HepG2 (cell line): Measurements from ENCODE around the gene PHF10. TPM values are rescaled to one million over a fixed set of nuclear protein-coding genes. Genes with fewer than 3 reads are reported as not detected.

ENCODE experiments used
- CENPX ChIP-seq: sonication (generic); formaldehyde crosslinking; IDR thresholded peaks from 2 replicates; pipeline ENCODE4 v1.9.0; 2021; ENCODE audit warnings: mild to moderate bottlenecking, missing genetic modification reagents, moderate library complexity
- CSRNP2 ChIP-seq: sonication (generic); formaldehyde crosslinking; conservative IDR thresholded peaks from 2 replicates; pipeline ENCODE4 v1.8.0; 2022; ENCODE audit warnings: low read depth, missing genetic modification reagents
- HNF4A ChIP-seq: sonication (generic); formaldehyde crosslinking; IDR thresholded peaks from 2 replicates; pipeline ENCODE4 v1.4.0; 2020; ENCODE audit warnings: missing genetic modification reagents
- KLF12 ChIP-seq: sonication (generic); formaldehyde crosslinking; IDR thresholded peaks from 2 replicates; pipeline ENCODE4 v1.4.0; 2020; ENCODE audit warnings: missing genetic modification reagents, borderline replicate concordance
- KLF15 ChIP-seq: sonication (generic); formaldehyde crosslinking; IDR thresholded peaks from 2 replicates; pipeline ENCODE4 v1.8.1; 2023; ENCODE audit warnings: borderline replicate concordance, mild to moderate bottlenecking, inconsistent platforms, missing genetic modification reagents, mixed read lengths
- NR2C2 ChIP-seq: sonication (generic); formaldehyde crosslinking; IDR thresholded peaks from 2 replicates; pipeline ENCODE4 v1.4.0; 2020; ENCODE audit warnings: missing genetic modification reagents, mild to moderate bottlenecking, moderate library complexity, borderline replicate concordance
- NR2F1 ChIP-seq, 2 experiments: fragments of 450-650 bp in 1 of 2; formaldehyde crosslinking in 1 of 2; IDR thresholded peaks; 2 replicates each; pipeline versions ENCODE4 v1.5.0 to v1.6.1; 2016 to 2020; ENCODE audit warnings: mild to moderate bottlenecking in 1 of 2, missing compliant biosample characterization in 1 of 2, missing genetic modification reagents in 1 of 2, moderate library complexity in 1 of 2
- PCBP1 ChIP-seq: fragments of 200-400 bp; formaldehyde crosslinking; IDR thresholded peaks from 2 replicates; pipeline ENCODE4 v1.6.1; 2017; ENCODE audit warnings: mild to moderate bottlenecking, low read depth, low read length, borderline replicate concordance
- RFX1 ChIP-seq: fragments of 450-650 bp; IDR thresholded peaks from 2 replicates; pipeline ENCODE4 v1.6.1; 2017
- SAP130 ChIP-seq: IDR thresholded peaks from 2 replicates; pipeline ENCODE4 v1.6.1; 2016; ENCODE audit warnings: low read depth
- TBP ChIP-seq: sonication (generic); formaldehyde crosslinking; IDR thresholded peaks from 2 replicates; pipeline ENCODE4 v1.5.0; 2020; ENCODE audit warnings: missing genetic modification reagents
- TBX3 ChIP-seq: fragments of 450-650 bp; IDR thresholded peaks from 2 replicates; pipeline ENCODE4 v1.6.1; 2017; ENCODE audit warnings: antibody characterized with exemption, mild to moderate bottlenecking, inconsistent platforms, borderline replicate concordance
- TCF7 ChIP-seq: sonication (generic); IDR thresholded peaks from 2 replicates; pipeline ENCODE4 v1.6.1; 2016; ENCODE audit warnings: antibody characterized with exemption, low read depth
- TOE1 ChIP-seq: sonication (generic); formaldehyde crosslinking; IDR thresholded peaks from 2 replicates; pipeline ENCODE4 v1.4.0; 2020; ENCODE audit warnings: mild to moderate bottlenecking, missing genetic modification reagents
- WIZ ChIP-seq: sonication (generic); formaldehyde crosslinking; IDR thresholded peaks from 2 replicates; pipeline ENCODE4 v1.5.1; 2020; ENCODE audit warnings: mild to moderate bottlenecking, missing genetic modification reagents
- ZEB1 ChIP-seq: IDR thresholded peaks from 2 replicates; pipeline ENCODE4 v1.6.1; 2012; ENCODE audit warnings: mild to moderate bottlenecking, low read depth, inconsistent platforms; ENCODE audit not compliant: insufficient replicate concordance
- ZHX1 ChIP-seq: sonication (generic); formaldehyde crosslinking; IDR thresholded peaks from 2 replicates; pipeline ENCODE4 v1.8.1; 2022; ENCODE audit warnings: low read depth, mild to moderate bottlenecking, missing genetic modification reagents
- ZNF160 ChIP-seq: sonication (generic); formaldehyde crosslinking; IDR thresholded peaks from 2 replicates; pipeline ENCODE4 v1.8.0; 2022; ENCODE audit warnings: mild to moderate bottlenecking, inconsistent platforms, missing genetic modification reagents
- ZNF232 ChIP-seq: sonication (generic); formaldehyde crosslinking; IDR thresholded peaks from 2 replicates; pipeline ENCODE4 v1.4.0; 2020; ENCODE audit warnings: missing genetic modification reagents, borderline replicate concordance
- ZNF235 ChIP-seq: sonication (generic); formaldehyde crosslinking; IDR thresholded peaks from 2 replicates; pipeline ENCODE4 v1.8.1; 2023; ENCODE audit warnings: mild to moderate bottlenecking, missing genetic modification reagents, borderline replicate concordance
- ZNF329 ChIP-seq: sonication (generic); formaldehyde crosslinking; IDR thresholded peaks from 2 replicates; pipeline ENCODE4 v1.9.0; 2021; ENCODE audit warnings: low read depth, mild to moderate bottlenecking, missing genetic modification reagents
- ZNF501 ChIP-seq: sonication (generic); formaldehyde crosslinking; IDR thresholded peaks from 2 replicates; pipeline ENCODE4 v1.5.1; 2020; ENCODE audit warnings: mild to moderate bottlenecking, moderate library complexity, missing genetic modification reagents
- ZNF556 ChIP-seq: sonication (generic); formaldehyde crosslinking; IDR thresholded peaks from 2 replicates; pipeline ENCODE4 v1.4.0; 2020; ENCODE audit warnings: mild to moderate bottlenecking, missing genetic modification reagents, borderline replicate concordance
- ZNF691 ChIP-seq: sonication (generic); formaldehyde crosslinking; IDR thresholded peaks from 2 replicates; pipeline ENCODE4 v1.4.0; 2020; ENCODE audit warnings: missing genetic modification reagents, low read depth, mild to moderate bottlenecking, borderline replicate concordance
- ZSCAN12 ChIP-seq: sonication (generic); formaldehyde crosslinking; IDR thresholded peaks from 2 replicates; pipeline ENCODE4 v1.9.0; 2021; ENCODE audit warnings: mild to moderate bottlenecking, missing genetic modification reagents
- polyA plus RNA-seq, 8 experiments: library from polyadenylated mRNA; depleted of rRNA in 3 of 8; stranded (reverse) in 7 of 8; unstranded in 1 of 8; fragments of >200 nt; fragmentation: Illumina TruSeq in 4 of 8; extraction: Trizol in 4 of 8; gene quantifications; 2 replicates each; pipeline versions ENCODE4 v1.2.1 to v1.2.3, GENCODE V29; 2011 to 2016; ENCODE audit warnings: low read depth in 4 of 8, missing spikeins in 1 of 8, mixed read lengths in 1 of 8; ENCODE audit not compliant: insufficient read depth in 1 of 8
- total RNA-seq, 5 experiments: library from RNA; depleted of rRNA; stranded (reverse); fragments of >200 nt; fragmentation: Illumina TruSeq; extraction: Trizol; gene quantifications; 2 replicates each; pipeline ENCODE4 v1.2.3, GENCODE V29; 2016; ENCODE audit warnings: low read depth in 1 of 5

Gene PHF10
- total and polyA plus RNA-seq, 2 of the 13 experiments (the other 11 are each of a cell fraction or from before 2014, with no cell fraction given): 42.1 to 84.1 TPM

- TF ChIP-seq TBP (CRISPR knock-in tag) (no peak), ZNF160 (CRISPR knock-in tag) (no peak), KLF15 (CRISPR knock-in tag) (no peak), WIZ (CRISPR knock-in tag) (0 out of 2 replicates have a peak, but pooled peaks have one; percentile 40), RFX1 (no peak), ZNF691 (CRISPR knock-in tag) (no peak), CSRNP2 (CRISPR knock-in tag) (no peak), ZEB1 (no peak), NR2C2 (CRISPR knock-in tag) (0 out of 2 replicates have a peak, but pooled peaks have one; percentile 15), ZNF501 (0 out of 2 replicates have a peak, but pooled peaks have one; percentile 40), NR2F1 (CRISPR knock-in tag; IDR thresholded peaks at IDR 0.05) (no peak), ZHX1 (peak; percentile 54; the same call in 1 of the 2 replicates), SAP130 (CRISPR knock-in tag) (no peak; the same call in none of the 2 replicates), ZNF235 (CRISPR knock-in tag) (no peak), ZNF556 (no peak), TOE1 (CRISPR knock-in tag) (no peak), TBX3 (no peak), ZNF232 (CRISPR knock-in tag) (no peak), PCBP1 (no peak), ZNF329 (CRISPR knock-in tag) (no peak), TCF7 (no peak), KLF12 (CRISPR knock-in tag) (peak; percentile 39; the same call in 1 of the 2 replicates), ZSCAN12 (CRISPR knock-in tag) (no peak), CENPX (no peak), HNF4A (CRISPR knock-in tag) (no peak)
Observed at GRCh38 chr6:169723200-169723909, 945 bp downstream of the PHF10 start (continued).
